Measurements from ENCODE around the gene ALCAM.

The ALCAM gene

DNA sequence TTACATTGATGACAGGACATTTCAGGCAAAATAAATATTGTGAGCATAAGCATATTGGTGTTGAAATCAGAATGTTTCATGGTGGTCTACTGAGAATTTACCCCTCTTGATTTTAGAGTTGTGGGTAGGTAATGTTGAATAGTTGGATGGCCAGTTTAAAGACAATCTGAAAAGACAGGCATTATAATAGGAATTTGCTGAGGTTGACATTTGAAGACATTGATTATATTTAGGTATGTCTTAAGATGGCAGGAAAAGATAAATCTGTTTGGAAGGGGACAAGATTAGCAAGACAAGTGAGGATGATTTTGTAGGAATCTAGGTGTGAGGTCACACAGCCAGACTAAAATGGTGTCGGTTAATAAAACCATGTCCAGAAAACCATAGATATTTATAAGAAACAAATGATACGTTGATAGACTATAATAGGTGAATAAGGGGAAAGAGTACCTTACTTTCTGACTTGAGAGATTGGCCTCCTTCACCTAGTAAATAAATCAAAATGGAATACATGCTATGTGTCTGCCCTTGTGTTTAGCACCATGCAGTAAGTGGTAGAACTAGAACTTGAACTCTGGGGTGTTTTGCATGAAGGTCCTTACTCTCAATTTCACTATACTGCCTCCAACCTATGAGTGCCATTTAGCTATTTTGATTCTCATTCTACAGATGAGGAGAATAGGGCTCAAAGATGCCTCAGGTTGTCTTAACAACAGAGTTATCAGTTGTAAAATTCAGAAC, 57.9 kb downstream of the ALCAM start:
- TF ChIP-seq TCF4 (CRISPR knock-in tag; IDR thresholded peaks at IDR 0.05; ENCODE audit: borderline replicate concordance), result no peak
- TF ChIP-seq SNAI2 (CRISPR knock-in tag; IDR thresholded peaks at IDR 0.05), result no peak
- TF ChIP-seq OSR1 (CRISPR knock-in tag; IDR thresholded peaks at IDR 0.05), result no peak
- TF ChIP-seq ZC3H10 (CRISPR knock-in tag; IDR thresholded peaks at IDR 0.05), result no peak
- no peak for TF ChIP-seq ZFP3 (CRISPR knock-in tag; IDR thresholded peaks at IDR 0.05)
- no peak for TF ChIP-seq ZFP30 (CRISPR knock-in tag; IDR thresholded peaks at IDR 0.05)
- no peak for TF ChIP-seq ESRRG (CRISPR knock-in tag; IDR thresholded peaks at IDR 0.05)
- TF ChIP-seq PPARA (CRISPR knock-in tag; IDR thresholded peaks at IDR 0.05; ENCODE audit: borderline replicate concordance), result no peak
- TF ChIP-seq GLIS3 (CRISPR knock-in tag; IDR thresholded peaks at IDR 0.05), result no peak
- TF ChIP-seq, protein P1, sequence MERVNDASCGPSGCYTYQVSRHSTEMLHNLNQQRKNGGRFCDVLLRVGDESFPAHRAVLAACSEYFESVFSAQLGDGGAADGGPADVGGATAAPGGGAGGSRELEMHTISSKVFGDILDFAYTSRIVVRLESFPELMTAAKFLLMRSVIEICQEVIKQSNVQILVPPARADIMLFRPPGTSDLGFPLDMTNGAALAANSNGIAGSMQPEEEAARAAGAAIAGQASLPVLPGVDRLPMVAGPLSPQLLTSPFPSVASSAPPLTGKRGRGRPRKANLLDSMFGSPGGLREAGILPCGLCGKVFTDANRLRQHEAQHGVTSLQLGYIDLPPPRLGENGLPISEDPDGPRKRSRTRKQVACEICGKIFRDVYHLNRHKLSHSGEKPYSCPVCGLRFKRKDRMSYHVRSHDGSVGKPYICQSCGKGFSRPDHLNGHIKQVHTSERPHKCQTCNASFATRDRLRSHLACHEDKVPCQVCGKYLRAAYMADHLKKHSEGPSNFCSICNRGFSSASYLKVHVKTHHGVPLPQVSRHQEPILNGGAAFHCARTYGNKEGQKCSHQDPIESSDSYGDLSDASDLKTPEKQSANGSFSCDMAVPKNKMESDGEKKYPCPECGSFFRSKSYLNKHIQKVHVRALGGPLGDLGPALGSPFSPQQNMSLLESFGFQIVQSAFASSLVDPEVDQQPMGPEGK (CRISPR knock-in tag; IDR thresholded peaks at IDR 0.05; ENCODE audit: borderline replicate concordance), result no peak
- TF ChIP-seq, protein P2, sequence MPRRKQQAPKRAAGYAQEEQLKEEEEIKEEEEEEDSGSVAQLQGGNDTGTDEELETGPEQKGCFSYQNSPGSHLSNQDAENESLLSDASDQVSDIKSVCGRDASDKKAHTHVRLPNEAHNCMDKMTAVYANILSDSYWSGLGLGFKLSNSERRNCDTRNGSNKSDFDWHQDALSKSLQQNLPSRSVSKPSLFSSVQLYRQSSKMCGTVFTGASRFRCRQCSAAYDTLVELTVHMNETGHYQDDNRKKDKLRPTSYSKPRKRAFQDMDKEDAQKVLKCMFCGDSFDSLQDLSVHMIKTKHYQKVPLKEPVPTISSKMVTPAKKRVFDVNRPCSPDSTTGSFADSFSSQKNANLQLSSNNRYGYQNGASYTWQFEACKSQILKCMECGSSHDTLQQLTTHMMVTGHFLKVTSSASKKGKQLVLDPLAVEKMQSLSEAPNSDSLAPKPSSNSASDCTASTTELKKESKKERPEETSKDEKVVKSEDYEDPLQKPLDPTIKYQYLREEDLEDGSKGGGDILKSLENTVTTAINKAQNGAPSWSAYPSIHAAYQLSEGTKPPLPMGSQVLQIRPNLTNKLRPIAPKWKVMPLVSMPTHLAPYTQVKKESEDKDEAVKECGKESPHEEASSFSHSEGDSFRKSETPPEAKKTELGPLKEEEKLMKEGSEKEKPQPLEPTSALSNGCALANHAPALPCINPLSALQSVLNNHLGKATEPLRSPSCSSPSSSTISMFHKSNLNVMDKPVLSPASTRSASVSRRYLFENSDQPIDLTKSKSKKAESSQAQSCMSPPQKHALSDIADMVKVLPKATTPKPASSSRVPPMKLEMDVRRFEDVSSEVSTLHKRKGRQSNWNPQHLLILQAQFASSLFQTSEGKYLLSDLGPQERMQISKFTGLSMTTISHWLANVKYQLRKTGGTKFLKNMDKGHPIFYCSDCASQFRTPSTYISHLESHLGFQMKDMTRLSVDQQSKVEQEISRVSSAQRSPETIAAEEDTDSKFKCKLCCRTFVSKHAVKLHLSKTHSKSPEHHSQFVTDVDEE (CRISPR knock-in tag; IDR thresholded peaks at IDR 0.05), result no peak
- no peak for TF ChIP-seq ISL1 (CRISPR knock-in tag; IDR thresholded peaks at IDR 0.05)
- TF ChIP-seq TOX (CRISPR knock-in tag; IDR thresholded peaks at IDR 0.05; ENCODE audit: borderline replicate concordance), result no peak
- no peak for TF ChIP-seq ZNF565 (CRISPR knock-in tag; conservative IDR thresholded peaks at IDR 0.05; ENCODE audit: low read depth)
- no peak for TF ChIP-seq ZNF8 (CRISPR knock-in tag; IDR thresholded peaks at IDR 0.05)
- no peak for TF ChIP-seq CSDC2 (CRISPR knock-in tag; IDR thresholded peaks at IDR 0.05)
- TF ChIP-seq, protein P3, sequence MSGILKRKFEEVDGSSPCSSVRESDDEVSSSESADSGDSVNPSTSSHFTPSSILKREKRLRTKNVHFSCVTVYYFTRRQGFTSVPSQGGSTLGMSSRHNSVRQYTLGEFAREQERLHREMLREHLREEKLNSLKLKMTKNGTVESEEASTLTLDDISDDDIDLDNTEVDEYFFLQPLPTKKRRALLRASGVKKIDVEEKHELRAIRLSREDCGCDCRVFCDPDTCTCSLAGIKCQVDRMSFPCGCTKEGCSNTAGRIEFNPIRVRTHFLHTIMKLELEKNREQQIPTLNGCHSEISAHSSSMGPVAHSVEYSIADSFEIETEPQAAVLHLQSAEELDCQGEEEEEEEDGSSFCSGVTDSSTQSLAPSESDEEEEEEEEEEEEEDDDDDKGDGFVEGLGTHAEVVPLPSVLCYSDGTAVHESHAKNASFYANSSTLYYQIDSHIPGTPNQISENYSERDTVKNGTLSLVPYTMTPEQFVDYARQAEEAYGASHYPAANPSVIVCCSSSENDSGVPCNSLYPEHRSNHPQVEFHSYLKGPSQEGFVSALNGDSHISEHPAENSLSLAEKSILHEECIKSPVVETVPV (CRISPR knock-in tag; IDR thresholded peaks at IDR 0.05), result no peak
- no peak for ATAC-seq

DNA sequence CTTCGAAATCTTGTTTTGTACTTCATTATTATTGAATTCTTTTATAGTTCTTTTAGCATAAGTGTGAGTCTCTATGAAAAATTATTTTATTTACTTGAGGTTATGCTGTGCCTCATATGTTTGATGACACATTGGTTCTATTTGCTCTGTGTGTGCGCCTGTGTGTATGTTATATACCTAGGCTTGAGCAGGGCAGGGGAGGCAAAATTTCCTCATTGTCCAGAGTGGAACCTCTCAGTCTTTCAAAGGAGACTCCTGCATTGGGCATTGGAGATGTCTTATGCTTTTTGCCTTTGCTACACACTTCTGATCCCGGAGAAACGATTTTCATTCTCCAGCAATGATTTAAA, 58.4 kb downstream of the ALCAM start:
- TF ChIP-seq ISL1 (CRISPR knock-in tag; IDR thresholded peaks at IDR 0.05) (no peak), TOX (CRISPR knock-in tag; IDR thresholded peaks at IDR 0.05; ENCODE audit: borderline replicate concordance) (no peak), ZNF565 (CRISPR knock-in tag; conservative IDR thresholded peaks at IDR 0.05; ENCODE audit: low read depth) (no peak), ZFP3 (CRISPR knock-in tag; IDR thresholded peaks at IDR 0.05) (no peak), GLIS3 (CRISPR knock-in tag; IDR thresholded peaks at IDR 0.05) (no peak), ARNTL (CRISPR knock-in tag; IDR thresholded peaks at IDR 0.05; ENCODE audit: borderline replicate concordance, low read depth) (no peak)
- TF ChIP-seq, protein P2 (CRISPR knock-in tag; IDR thresholded peaks at IDR 0.05), result no peak
- ATAC-seq, result no peak

DNA sequence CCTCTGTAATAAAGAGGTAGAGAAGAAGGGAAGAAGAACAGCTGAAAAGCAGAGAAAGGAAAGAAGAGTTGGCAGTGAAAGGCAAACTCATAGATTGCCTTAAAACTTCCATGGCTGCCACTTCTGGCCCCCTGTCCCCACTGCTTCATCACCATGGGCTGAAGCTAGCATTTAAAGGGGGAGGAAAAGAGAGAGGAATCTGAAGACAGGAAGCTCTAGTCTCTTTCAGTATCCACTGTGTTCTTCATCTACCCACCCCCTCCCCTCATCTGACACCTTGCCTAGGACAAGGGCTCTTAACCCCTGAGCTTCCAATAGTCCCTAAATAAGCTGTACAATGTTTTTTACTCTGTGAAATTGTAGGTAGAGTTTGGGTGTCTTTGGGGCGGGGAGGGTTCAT, 60.6 kb downstream of the ALCAM start:
- ATAC-seq, result no peak
- TF ChIP-seq ZFP30 (CRISPR knock-in tag; IDR thresholded peaks at IDR 0.05) (no peak), ZFP3 (CRISPR knock-in tag; IDR thresholded peaks at IDR 0.05) (no peak), TOX (CRISPR knock-in tag; IDR thresholded peaks at IDR 0.05; ENCODE audit: borderline replicate concordance) (no peak), GLIS3 (CRISPR knock-in tag; IDR thresholded peaks at IDR 0.05) (no peak), PPARA (CRISPR knock-in tag; IDR thresholded peaks at IDR 0.05; ENCODE audit: borderline replicate concordance) (no peak), BACH2 (CRISPR knock-in tag; IDR thresholded peaks at IDR 0.05; ENCODE audit: borderline replicate concordance) (no peak), TCF4 (CRISPR knock-in tag; IDR thresholded peaks at IDR 0.05; ENCODE audit: borderline replicate concordance) (no peak), RARB (CRISPR knock-in tag; IDR thresholded peaks at IDR 0.05) (no peak)
- TF ChIP-seq, protein P2 (CRISPR knock-in tag; IDR thresholded peaks at IDR 0.05), result no peak
- TF ChIP-seq, protein P3 (CRISPR knock-in tag; IDR thresholded peaks at IDR 0.05), result no peak
- TF ChIP-seq, protein P4, sequence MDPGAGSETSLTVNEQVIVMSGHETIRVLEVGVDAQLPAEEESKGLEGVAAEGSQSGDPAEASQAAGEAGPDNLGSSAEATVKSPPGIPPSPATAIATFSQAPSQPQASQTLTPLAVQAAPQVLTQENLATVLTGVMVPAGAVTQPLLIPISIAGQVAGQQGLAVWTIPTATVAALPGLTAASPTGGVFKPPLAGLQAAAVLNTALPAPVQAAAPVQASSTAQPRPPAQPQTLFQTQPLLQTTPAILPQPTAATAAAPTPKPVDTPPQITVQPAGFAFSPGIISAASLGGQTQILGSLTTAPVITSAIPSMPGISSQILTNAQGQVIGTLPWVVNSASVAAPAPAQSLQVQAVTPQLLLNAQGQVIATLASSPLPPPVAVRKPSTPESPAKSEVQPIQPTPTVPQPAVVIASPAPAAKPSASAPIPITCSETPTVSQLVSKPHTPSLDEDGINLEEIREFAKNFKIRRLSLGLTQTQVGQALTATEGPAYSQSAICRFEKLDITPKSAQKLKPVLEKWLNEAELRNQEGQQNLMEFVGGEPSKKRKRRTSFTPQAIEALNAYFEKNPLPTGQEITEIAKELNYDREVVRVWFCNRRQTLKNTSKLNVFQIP (CRISPR knock-in tag; IDR thresholded peaks at IDR 0.05; ENCODE audit: borderline replicate concordance, low read depth), result no peak

Measured in SK-N-SH treated with all-trans-retinoic acid at 6 μM for 48 hours (cell line).